Femur (tissue), 1 donor: ENCODE data around the gene WSB1.

Experiments
- DNase-seq: peaks from one replicate; pipeline ENCODE4 v3.0.0-alpha.2; 2017

The WSB1 gene

DNA sequence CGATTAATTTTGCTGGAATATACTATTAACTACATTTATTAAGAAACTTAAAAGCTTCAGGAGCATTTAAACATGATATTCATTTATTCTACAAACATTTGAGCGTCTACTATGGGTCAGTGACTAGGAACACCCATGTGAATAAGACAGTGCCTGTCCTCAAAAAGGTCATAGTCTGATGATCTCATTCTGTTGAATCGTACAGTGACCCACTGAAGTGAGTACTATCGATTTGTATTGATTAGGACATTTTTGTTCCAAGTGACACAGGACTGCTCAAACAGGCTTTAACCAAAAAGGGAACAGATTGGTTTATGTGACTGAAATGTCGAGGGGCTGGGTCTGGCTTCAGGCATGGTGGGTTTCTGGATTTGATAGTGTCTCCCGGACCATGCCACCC is 68.6 kb downstream of the WSB1 start:
- DNase-seq, result no peak

DNA sequence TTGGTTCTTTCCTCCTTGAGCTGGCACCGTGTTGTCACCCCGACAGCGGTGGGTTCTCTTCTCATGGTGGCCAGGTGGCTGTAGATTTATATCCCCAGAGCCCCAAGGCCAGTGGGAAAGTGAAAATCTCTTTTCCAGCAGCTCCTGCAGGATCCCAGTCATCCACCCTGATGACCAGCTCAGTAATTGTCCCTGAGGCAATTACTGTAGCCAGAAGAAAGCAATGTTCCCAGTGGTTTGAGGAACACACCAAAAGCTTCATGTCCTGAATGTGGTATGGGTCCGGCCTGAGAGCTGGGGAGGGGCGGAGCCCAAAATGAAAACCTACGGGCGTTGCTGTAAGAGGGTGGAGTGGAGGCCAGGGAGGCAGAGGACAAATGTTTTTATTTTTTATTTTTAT is 69.0 kb downstream of the WSB1 start:
- DNase-seq, result no peak

DNA sequence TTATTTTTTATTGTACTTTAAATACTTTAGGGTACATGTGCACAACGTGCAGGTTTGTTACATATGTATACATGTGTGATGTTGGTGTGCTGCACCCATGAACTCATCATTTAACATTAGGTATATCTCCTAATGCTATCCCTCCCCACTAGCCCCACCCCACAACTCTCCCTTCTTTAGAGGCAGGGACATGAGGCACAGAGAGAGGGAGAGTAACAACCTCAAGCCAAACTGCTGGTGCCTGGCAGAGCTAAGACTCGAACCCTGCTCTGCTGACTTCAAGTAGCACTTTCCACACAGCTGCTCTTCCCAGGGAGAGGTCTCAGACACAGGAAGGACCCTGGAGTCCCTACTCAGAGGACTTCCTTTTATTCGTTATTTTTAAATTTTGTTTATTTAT is 69.4 kb downstream of the WSB1 start:
- no peak for DNase-seq
